HG02588 (cell line): Measurements from ENCODE around the gene FKBP7.
"Not testable (repeated sequence)": the region's sequence is repeated elsewhere in the genome, so short reads cannot be mapped to it uniquely, and the experiment has no call there.

ENCODE experiments used
- ATAC-seq: cut with Tn5 transposase; IDR thresholded peaks from one replicate; pipeline ENCODE4 v1.9.1; 2021; ENCODE audit warnings: mild to moderate bottlenecking, moderate library complexity; ENCODE audit not compliant: unreplicated experiment

Gene FKBP7

DNA sequence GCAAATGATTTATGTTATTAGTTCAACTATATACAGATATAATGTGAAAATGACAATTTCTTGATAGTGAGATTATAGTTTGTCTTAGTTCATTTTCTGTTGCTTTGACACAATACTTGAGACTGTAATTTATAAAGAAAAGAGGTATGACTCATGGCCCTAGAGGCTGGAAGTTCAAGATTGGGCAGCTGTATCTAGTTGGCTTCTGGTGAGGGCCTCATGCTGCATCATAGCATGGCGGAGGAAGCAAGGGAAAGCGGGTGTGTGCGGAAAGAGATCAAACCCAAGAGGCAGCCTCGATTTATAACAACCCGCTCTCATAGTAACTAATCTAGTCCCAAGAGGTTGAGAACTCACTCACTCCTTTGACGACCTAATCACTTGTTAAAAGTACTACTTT lies 13.2 kb upstream of the FKBP7 start:
- ATAC-seq = no peak

DNA sequence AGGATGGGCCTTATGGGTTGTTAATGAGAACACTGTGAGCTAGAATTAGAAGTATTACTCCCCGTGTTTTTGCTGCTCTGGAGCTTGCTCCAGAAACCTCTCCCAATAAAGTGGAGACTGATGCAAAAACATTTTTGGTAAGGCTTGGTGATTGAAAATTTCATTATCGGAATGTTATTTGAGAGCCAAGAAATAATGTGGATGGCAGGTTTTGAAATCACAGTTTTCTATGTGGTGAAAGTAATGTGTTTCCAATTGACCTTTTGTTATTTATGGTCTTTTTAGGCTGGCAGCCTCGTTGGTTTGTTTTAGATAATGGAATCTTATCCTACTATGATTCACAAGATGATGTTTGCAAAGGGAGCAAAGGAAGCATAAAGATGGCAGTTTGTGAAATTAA lies 7.0 kb upstream of the FKBP7 start:
- ATAC-seq = no peak

DNA sequence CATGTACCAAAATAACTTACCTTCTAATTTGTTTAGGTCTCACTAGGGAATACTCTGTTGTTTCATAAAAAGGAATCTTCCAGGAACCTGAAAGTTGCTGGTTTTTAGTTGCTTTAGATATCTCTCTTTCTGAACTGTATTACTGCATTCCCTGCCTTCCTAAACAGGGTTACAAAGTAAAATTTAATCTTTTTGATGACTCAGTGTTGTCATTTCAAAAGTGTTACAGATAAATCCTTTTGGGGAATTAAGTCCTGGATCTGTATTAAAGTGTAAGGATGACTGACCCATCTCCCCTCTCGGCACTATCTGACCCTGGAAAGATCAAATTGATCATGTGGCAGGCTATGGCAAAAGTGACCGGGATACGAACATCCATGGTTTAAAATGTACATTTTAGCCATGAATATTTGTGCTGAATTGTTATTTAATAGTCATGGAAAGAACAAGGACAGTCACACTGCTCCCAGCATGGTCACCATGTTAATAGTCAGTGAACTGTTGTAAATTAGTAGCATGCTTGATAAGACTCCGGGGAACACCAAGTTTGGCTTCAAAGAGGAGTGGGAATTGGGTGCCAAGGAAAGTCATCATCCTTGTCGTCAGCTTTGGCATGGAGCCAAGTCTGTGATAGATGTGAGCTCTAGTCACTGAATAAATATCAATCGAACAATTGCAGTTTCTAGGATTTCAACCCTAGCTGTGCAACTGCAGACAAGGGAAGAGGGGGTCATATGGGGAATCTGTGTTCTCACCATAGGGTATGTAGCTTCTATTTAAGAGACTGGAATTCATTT lies 6.0 kb upstream of the FKBP7 start:
- no peak for ATAC-seq

- no peak for ATAC-seq
Measured at GRCh38 chr2:178482437-178482836, 4.0 kb upstream of the FKBP7 start.

GRCh38 chr2:178480227-178481181 lies 2.1 kb upstream of the FKBP7 start, which contains the start of gene PLEKHA3:
Gene PLEKHA3, plus strand, starts transcription at chr2:178480457. Its CDS starts 413 bp downstream, at chr2:178480870.
- peak; percentile 75 for ATAC-seq

DNA sequence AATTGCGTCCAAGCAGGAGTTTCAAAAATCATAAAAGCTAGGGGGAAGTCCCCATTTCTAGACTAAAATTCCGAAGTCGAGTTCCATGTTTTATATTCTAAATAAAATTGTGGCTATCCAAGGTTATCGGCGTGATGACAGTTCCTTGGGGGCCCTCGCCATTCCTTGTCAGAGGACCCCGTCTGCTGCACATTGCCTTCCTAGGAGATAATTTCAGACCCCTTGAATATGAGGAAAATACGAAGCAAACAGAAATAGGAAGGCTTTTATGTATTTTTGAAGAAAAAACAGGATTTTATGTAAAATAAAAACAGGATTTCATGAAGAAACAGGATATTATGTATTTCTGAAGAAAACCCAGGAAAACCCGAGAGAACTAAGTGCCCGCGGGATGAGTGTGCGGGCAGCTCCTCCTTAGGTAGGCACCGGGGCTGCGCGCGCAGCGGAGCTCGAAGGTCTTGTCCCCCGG lies 1.4 kb upstream of the FKBP7 start:
- no peak for ATAC-seq

- no peak for ATAC-seq
Measured at GRCh38 chr2:178479275-178479616, 846 bp upstream of the FKBP7 start.

DNA sequence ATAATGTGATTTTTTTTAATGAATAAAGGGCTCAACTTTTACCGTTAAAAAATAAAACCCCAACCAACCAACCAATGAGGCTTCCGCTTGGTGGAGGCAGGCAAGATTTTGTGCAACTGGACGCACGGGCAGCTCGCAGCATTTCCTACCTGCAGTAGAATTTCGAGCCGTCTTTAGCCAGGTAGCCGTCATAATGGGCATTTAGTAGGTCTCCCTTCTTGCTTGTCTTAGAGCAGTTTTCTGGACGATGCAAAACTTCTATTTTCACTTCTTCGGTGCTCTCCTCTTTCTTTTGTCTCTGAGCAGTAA lies 316 bp downstream of the FKBP7 start:
- ATAC-seq = no peak

DNA sequence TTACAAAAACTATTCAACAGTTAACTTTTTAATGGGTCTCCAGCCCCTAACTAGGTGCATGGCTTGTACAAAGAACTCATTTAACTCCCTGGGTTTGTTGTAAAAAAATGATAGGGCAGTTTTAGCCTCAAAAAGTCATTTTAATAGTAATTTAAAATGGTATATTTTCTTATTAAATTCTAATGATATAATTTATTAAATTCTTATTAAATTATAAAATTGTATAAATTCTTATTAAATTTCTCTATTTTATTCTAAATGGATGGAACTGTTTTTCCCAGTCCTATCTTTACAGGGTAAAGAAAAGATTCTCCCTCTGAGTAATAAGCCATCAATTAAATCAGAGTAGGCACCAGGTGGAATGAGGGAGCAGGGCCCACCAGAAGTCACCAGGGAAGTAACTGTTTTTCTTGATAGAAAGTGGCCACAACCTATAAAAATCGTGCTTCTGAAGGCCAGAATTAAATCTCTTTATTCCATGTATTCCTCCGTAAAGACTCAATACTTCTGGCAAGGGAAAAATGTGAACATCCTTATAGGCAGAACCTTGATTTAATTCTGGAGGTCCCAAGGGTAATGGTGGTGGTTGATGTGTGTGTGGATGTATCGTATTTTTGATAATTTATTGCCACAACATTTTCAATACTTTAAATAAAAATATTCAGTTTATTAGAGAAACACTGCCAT lies 814 bp downstream of the FKBP7 start:
- ATAC-seq = no peak

GRCh38 chr2:178476477-178476876 lies 1.9 kb downstream of the FKBP7 start:
- ATAC-seq = no peak

DNA sequence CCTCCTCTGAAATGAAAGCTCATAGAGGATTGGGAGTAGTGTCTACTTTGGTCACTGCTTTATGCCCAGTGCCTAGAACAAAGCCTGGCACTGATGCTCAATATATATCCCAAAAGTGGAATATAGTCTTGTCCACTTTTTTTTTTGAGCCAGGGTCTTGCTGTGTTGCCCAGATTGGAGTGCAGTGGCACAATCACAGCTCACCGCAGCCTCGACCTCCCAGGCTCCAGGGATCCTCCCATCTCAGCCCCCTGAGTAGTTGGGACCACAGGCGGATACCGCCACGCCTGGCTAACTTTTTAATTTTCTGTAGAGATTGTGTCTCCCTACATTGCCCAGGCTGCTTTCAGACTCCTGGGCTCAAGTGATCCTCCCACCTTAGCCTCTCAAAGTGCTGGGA lies 3.8 kb downstream of the FKBP7 start:
- ATAC-seq = no peak

DNA sequence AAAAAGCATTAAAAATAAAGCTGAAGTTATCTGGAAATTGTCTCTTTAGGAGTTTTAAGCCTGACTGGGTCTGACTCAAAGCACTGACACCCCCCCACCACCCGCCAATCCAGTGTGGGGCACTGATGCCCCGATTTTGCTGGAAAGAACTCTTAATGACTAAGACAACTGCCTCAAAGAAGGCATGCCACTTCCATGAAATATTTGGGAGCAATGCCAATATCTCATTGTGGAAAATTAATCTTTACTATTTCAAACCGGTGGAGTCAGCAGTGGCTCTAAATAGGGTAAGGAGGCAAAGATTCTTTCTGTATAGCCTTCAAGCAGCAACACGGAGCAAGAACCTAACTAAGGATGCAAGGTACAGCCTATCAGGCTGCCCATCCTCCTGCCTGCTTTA lies 4.5 kb downstream of the FKBP7 start:
- no peak for ATAC-seq

GRCh38 chr2:178473373-178473772 lies 5.0 kb downstream of the FKBP7 start:
- ATAC-seq = no peak

DNA sequence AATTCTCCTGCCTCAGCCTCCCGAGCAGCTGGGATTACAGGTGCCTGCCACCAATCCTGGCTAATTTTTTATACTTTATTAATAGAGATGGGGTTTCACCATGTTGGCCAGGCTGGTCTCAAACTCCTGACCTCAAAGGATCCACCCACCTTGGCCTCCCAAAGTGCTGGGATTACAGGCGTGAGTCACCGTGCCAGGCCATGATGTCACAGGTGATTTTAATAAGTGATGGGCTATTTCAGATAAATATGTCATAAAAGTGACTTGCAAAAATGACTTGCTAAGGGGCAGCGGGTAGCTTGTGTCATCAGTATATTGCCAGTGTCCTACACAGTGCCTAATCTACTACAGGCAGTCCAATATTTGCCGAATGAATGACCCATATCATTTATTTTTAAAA lies 7.1 kb downstream of the FKBP7 start:
- not testable (repeated sequence) for ATAC-seq

GRCh38 chr2:178469219-178469849 lies 9.1 kb downstream of the FKBP7 start:
- ATAC-seq = no peak

GRCh38 chr2:178457390-178457886 lies 21.0 kb downstream of the FKBP7 start:
- no peak for ATAC-seq

GRCh38 chr2:178455947-178456346 lies 22.5 kb downstream of the FKBP7 start:
- no peak for ATAC-seq

DNA sequence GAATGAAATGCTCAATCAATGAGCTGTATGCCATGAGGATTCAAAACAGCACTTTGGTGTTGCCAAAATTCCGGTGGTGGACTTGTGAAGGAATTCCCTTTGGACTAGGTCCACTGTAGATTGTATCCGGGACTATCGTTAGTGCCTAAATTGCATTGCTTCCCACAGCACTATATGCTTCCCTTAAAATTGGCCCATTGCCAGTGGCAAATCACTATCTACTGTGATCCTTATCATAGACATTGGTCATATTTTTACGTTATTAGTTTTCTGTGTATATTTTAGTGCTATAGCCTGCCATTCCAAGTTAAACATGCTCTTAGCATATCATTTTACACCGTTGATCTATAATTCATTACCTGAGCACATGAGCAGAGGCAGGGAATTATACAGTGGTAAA lies 25.5 kb downstream of the FKBP7 start:
- ATAC-seq = no peak

DNA sequence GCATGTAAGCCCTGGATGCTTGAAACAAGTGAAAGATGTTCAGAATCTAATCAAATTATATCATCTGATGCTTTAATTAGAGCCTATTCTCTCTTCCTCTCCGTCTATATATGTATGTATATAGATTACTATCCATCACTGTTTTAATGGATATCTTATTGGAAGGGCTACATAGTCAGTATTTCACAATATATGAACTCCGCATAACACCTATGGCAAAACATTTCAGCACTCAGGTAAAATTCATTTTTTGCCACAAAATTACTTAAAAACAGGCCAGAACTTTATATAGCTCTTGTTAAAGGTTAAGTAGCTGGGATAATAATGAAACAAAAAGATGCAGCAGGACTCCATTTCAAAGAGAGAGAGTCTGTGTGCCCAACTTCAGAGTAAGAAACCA lies 26.1 kb downstream of the FKBP7 start:
- ATAC-seq = no peak

DNA sequence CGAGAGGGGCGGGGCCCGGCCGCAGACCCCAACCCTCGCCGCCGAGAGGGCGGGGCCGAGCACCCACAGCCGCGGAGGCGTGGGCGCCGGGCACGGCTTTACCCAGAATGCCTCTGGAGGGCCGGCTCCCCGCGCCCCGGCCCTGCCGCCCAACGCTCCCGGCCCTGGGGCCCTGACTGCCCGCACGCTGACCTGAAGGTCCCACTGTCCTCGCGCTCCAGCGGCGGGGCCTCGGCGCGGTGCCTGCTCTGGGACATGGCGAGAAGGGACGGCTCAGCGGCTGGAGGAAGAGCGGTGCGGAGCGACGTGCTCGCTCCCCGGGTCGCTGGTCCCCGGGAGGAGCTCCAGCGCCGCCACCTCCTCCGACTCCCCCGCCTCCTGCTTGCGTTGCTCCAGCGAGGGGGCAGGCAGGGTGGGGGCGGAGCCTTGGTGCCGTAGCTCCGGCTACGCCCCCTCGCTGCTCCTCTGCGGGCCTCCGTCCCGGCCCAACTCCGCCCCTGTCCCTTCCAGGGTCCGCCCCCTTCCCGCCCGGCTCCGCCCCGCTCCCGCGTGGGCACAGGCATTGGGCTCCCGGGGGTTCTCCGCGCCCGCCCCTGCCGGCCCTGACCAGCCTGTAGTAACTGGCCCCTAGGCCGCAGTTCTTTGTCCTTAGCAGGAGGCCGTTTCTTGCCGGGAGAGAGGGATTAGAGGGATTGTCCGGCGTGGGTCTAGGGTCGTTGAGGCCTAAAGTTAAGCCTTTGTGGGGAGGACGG lies 27.4 kb downstream of the FKBP7 start, which contains the start of the genes PJVK and PRKRA:
TSS of gene PJVK (plus strand) at position 605 of the 752 bp plus-strand sequence. CDS start 2,032 bp downstream, outside the sequence.
TSS of gene PRKRA (minus strand) at position 402 of the 752 bp plus-strand sequence. CDS start at position 257, 145 bp downstream.
- ATAC-seq = peak; percentile 85
